Activated naive CD4-positive, alpha-beta T cell treated with anti-CD3 and anti-CD28 coated beads, Interleukin-2, amount 50 U/mL, for 72 hours (primary cell): Measurements from ENCODE around the gene PRDM10. TPM values are rescaled to one million over a fixed set of nuclear protein-coding genes. Genes with fewer than 3 reads are reported as not detected.

Experiments
- ATAC-seq, 2 donors: fragments of 150-1000 bp; cut with Tn5 transposase; 2 replicates each; pipeline ENCODE4 v1.10.0; 2021; ENCODE audit warnings: mild to moderate bottlenecking in 2 of 2, moderate library complexity in 2 of 2
- DNase-seq, 2 donors: peaks; one replicate each; pipeline ENCODE4 v3.0.0; 2021 to 2022; ENCODE audit warnings: low spot score in 2 of 2
- H3K27ac Mint-ChIP-seq, 2 donors: one replicate each; pipeline ENCODE4 v1.8.0; 2022; ENCODE audit warnings: mild to moderate bottlenecking in 2 of 2, mixed read lengths in 2 of 2
- H3K36me3 Mint-ChIP-seq, 2 donors: one replicate each; pipeline ENCODE4 v1.8.0; 2022; ENCODE audit warnings: mixed read lengths in 2 of 2
- H3K9me3 Mint-ChIP-seq, 2 donors: one replicate each; pipeline ENCODE4 v1.8.0; 2022; ENCODE audit warnings: mixed read lengths in 2 of 2
- total RNA-seq, 2 donors: library from RNA; stranded (reverse); gene quantifications; one replicate each; pipeline ENCODE4 v1.2.3, GENCODE V29; 2022

PRDM10 gene
- total RNA-seq, 2 donors from 2014 or later = 13.0 to 28.1 TPM

- H3K27ac Mint-ChIP-seq = no peak overlapping the region
- no peaks in the 10 kb centered on the region for H3K9me3 Mint-ChIP-seq
- DNase-seq (no peak), ATAC-seq (no peak)
- peaks cover 0 to 5% of the 10 kb centered on the region in 2 donors for H3K36me3 Mint-ChIP-seq
Measured at GRCh38 chr11:129945373-129945772, 57.3 kb downstream of the PRDM10 start.

- ATAC-seq (no peak), DNase-seq (no peak)
- peaks cover 0 to 5% of the 10 kb centered on the region in 2 donors for H3K36me3 Mint-ChIP-seq
Measured at GRCh38 chr11:129944696-129945095, 57.9 kb downstream of the PRDM10 start.

GRCh38 chr11:129943036-129943435, 59.6 kb downstream of the PRDM10 start:
- no peak for ATAC-seq
- no peaks in the 10 kb centered on the region for H3K9me3 Mint-ChIP-seq
- H3K36me3 Mint-ChIP-seq = peaks cover 0 to 5% of the 10 kb centered on the region in 2 donors
- peak overlapping the region in 1 of 2 donors; percentile 6 for H3K27ac Mint-ChIP-seq
- no peak for DNase-seq

More at GRCh38 chr11:129944696-129945095, 57.9 kb downstream of the PRDM10 start:
- no peak overlapping the region for H3K27ac Mint-ChIP-seq
- no peaks in the 10 kb centered on the region for H3K9me3 Mint-ChIP-seq

- H3K27ac Mint-ChIP-seq = no peak overlapping the region
- no peaks in the 10 kb centered on the region for H3K9me3 Mint-ChIP-seq
- no peak for ATAC-seq
- DNase-seq = no peak
- H3K36me3 Mint-ChIP-seq = peaks cover 0 to 10% of the 10 kb centered on the region in 2 donors
Measured at GRCh38 chr11:129939510-129939909, 63.1 kb downstream of the PRDM10 start.

- Mint-ChIP-seq H3K27ac (peak overlapping the region in 1 of 2 donors; percentile 14), H3K9me3 (no peaks in the 10 kb centered on the region), H3K36me3 (peaks cover 0 to 14% of the 10 kb centered on the region in 2 donors)
- DNase-seq = no peak
- ATAC-seq = no peak
Measured at GRCh38 chr11:129938764-129939163, 63.9 kb downstream of the PRDM10 start.

- Mint-ChIP-seq H3K27ac (no peak overlapping the region), H3K9me3 (no peaks in the 10 kb centered on the region), H3K36me3 (peaks cover 0 to 14% of the 10 kb centered on the region in 2 donors)
- ATAC-seq (no peak), DNase-seq (no peak)
Measured at GRCh38 chr11:129937592-129938238, 64.9 kb downstream of the PRDM10 start.

GRCh38 chr11:129935723-129936122, 66.9 kb downstream of the PRDM10 start:
- H3K36me3 Mint-ChIP-seq = peaks cover 0 to 15% of the 10 kb centered on the region in 2 donors
- no peak overlapping the region for H3K27ac Mint-ChIP-seq
- H3K9me3 Mint-ChIP-seq = no peaks in the 10 kb centered on the region
- ATAC-seq (no peak), DNase-seq (no peak)

GRCh38 chr11:129933891-129934290, 68.7 kb downstream of the PRDM10 start:
- Mint-ChIP-seq H3K27ac (peak overlapping the region in 1 of 2 donors; percentile 38), H3K36me3 (peaks cover 0 to 15% of the 10 kb centered on the region in 2 donors), H3K9me3 (no peaks in the 10 kb centered on the region)
- ATAC-seq = no peak
- no peak for DNase-seq

- Mint-ChIP-seq H3K9me3 (no peaks in the 10 kb centered on the region), H3K36me3 (peaks cover 0 to 15% of the 10 kb centered on the region in 2 donors), H3K27ac (peak overlapping the region in 1 of 2 donors; percentile 44)
- DNase-seq (no peak), ATAC-seq (no peak)
Measured at GRCh38 chr11:129933262-129933661, 69.4 kb downstream of the PRDM10 start.

GRCh38 chr11:129932381-129933067, 70.1 kb downstream of the PRDM10 start:
- H3K9me3 Mint-ChIP-seq = no peaks in the 10 kb centered on the region
- H3K27ac Mint-ChIP-seq = no peak overlapping the region
- H3K36me3 Mint-ChIP-seq = peaks cover 0 to 15% of the 10 kb centered on the region in 2 donors
- ATAC-seq = no peak
- no peak for DNase-seq

- ATAC-seq = no peak
- no peak for DNase-seq
- Mint-ChIP-seq H3K27ac (no peak overlapping the region), H3K36me3 (peaks cover 0 to 15% of the 10 kb centered on the region in 2 donors), H3K9me3 (no peaks in the 10 kb centered on the region)
Measured at GRCh38 chr11:129930743-129931142, 71.9 kb downstream of the PRDM10 start.

- ATAC-seq = no peak
- no peak overlapping the region for H3K27ac Mint-ChIP-seq
- H3K36me3 Mint-ChIP-seq = peaks cover 0 to 13% of the 10 kb centered on the region in 2 donors
- no peak for DNase-seq
- no peaks in the 10 kb centered on the region for H3K9me3 Mint-ChIP-seq
Measured at GRCh38 chr11:129930296-129930695, 72.3 kb downstream of the PRDM10 start.

GRCh38 chr11:129929721-129930120, 72.9 kb downstream of the PRDM10 start:
- no peak for ATAC-seq
- no peaks in the 10 kb centered on the region for H3K9me3 Mint-ChIP-seq
- H3K36me3 Mint-ChIP-seq = peaks cover 0 to 10% of the 10 kb centered on the region in 2 donors
- no peak overlapping the region for H3K27ac Mint-ChIP-seq
- no peak for DNase-seq

GRCh38 chr11:129928923-129929692, 73.5 kb downstream of the PRDM10 start:
- H3K36me3 Mint-ChIP-seq = peaks cover 0 to 9% of the 10 kb centered on the region in 2 donors
- DNase-seq = no peak
- no peak for ATAC-seq
- H3K27ac Mint-ChIP-seq = peak overlapping the region in 1 of 2 donors; percentile 57
- H3K9me3 Mint-ChIP-seq = no peaks in the 10 kb centered on the region

- H3K36me3 Mint-ChIP-seq = peaks cover 0 to 6% of the 10 kb centered on the region in 2 donors
- H3K9me3 Mint-ChIP-seq = no peaks in the 10 kb centered on the region
- H3K27ac Mint-ChIP-seq = no peak overlapping the region
- ATAC-seq = no peak
- DNase-seq = no peak
Measured at GRCh38 chr11:129922674-129923073, 80.0 kb downstream of the PRDM10 start.

- Mint-ChIP-seq H3K36me3 (peaks cover 0 to 3% of the 10 kb centered on the region in 2 donors), H3K27ac (no peak overlapping the region), H3K9me3 (no peaks in the 10 kb centered on the region)
- no peak for ATAC-seq
- no peak for DNase-seq
Measured at GRCh38 chr11:129918361-129918760, 84.3 kb downstream of the PRDM10 start.

GRCh38 chr11:129917231-129917630, 85.4 kb downstream of the PRDM10 start:
- ATAC-seq = no peak
- no peaks in the 10 kb centered on the region for H3K36me3 Mint-ChIP-seq
- H3K27ac Mint-ChIP-seq = no peak overlapping the region
- no peak for DNase-seq
- H3K9me3 Mint-ChIP-seq = no peaks in the 10 kb centered on the region
